ENCODE measurements around the gene KIAA2012.

Gene KIAA2012

DNA sequence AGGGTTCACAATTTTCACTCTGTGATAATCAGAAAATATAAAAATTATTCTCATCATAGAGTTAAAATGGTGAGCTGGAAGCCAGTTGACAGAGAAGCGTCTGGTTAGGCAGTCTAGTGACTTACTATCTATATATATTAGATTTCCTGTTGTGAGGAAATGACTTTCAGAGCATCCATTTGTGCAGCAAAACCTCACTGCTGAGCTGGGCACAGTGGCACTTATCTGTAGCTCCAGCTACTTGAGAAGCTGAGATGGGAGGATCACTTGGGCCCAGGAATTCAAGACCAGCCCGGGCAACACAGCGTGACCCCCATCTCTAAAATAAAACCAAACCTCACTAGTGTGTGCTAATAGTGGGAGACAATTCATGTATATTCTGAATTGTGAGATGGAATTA lies 7.2 kb upstream of the KIAA2012 start:
- TF ChIP-seq FOXM1 (IDR thresholded peaks at IDR 0.05; ENCODE audit: borderline replicate concordance, low read depth) (no peak), EGR1 (IDR thresholded peaks at IDR 0.05) (no peak), YY1 (IDR thresholded peaks at IDR 0.05; ENCODE audit: low read depth) (no peak), CREB1 (IDR thresholded peaks at IDR 0.05; ENCODE audit: low read depth) (no peak), ZBTB7A (IDR thresholded peaks at IDR 0.05; ENCODE audit: low read depth) (no peak), RAD21 (IDR thresholded peaks at IDR 0.05; ENCODE audit: low read depth) (no peak), CEBPB (IDR thresholded peaks at IDR 0.05) (no peak), NFIC (IDR thresholded peaks at IDR 0.05) (no peak), TCF12 (IDR thresholded peaks at IDR 0.05; ENCODE audit: low read depth) (no peak), TAF1 (IDR thresholded peaks at IDR 0.05; ENCODE audit: low read depth) (no peak), EP300 (IDR thresholded peaks at IDR 0.05; ENCODE audit: borderline replicate concordance) (no peak), TEAD4 (IDR thresholded peaks at IDR 0.05) (no peak)
- TF ChIP-seq, protein P1, sequence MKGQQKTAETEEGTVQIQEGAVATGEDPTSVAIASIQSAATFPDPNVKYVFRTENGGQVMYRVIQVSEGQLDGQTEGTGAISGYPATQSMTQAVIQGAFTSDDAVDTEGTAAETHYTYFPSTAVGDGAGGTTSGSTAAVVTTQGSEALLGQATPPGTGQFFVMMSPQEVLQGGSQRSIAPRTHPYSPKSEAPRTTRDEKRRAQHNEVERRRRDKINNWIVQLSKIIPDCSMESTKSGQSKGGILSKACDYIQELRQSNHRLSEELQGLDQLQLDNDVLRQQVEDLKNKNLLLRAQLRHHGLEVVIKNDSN (IDR thresholded peaks at IDR 0.05), result no peak
- TF ChIP-seq, protein P2, sequence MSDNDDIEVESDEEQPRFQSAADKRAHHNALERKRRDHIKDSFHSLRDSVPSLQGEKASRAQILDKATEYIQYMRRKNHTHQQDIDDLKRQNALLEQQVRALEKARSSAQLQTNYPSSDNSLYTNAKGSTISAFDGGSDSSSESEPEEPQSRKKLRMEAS (IDR thresholded peaks at IDR 0.05), result no peak
- TF ChIP-seq, protein P3, sequence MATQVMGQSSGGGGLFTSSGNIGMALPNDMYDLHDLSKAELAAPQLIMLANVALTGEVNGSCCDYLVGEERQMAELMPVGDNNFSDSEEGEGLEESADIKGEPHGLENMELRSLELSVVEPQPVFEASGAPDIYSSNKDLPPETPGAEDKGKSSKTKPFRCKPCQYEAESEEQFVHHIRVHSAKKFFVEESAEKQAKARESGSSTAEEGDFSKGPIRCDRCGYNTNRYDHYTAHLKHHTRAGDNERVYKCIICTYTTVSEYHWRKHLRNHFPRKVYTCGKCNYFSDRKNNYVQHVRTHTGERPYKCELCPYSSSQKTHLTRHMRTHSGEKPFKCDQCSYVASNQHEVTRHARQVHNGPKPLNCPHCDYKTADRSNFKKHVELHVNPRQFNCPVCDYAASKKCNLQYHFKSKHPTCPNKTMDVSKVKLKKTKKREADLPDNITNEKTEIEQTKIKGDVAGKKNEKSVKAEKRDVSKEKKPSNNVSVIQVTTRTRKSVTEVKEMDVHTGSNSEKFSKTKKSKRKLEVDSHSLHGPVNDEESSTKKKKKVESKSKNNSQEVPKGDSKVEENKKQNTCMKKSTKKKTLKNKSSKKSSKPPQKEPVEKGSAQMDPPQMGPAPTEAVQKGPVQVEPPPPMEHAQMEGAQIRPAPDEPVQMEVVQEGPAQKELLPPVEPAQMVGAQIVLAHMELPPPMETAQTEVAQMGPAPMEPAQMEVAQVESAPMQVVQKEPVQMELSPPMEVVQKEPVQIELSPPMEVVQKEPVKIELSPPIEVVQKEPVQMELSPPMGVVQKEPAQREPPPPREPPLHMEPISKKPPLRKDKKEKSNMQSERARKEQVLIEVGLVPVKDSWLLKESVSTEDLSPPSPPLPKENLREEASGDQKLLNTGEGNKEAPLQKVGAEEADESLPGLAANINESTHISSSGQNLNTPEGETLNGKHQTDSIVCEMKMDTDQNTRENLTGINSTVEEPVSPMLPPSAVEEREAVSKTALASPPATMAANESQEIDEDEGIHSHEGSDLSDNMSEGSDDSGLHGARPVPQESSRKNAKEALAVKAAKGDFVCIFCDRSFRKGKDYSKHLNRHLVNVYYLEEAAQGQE (IDR thresholded peaks at IDR 0.05; ENCODE audit: low read depth), result no peak

DNA sequence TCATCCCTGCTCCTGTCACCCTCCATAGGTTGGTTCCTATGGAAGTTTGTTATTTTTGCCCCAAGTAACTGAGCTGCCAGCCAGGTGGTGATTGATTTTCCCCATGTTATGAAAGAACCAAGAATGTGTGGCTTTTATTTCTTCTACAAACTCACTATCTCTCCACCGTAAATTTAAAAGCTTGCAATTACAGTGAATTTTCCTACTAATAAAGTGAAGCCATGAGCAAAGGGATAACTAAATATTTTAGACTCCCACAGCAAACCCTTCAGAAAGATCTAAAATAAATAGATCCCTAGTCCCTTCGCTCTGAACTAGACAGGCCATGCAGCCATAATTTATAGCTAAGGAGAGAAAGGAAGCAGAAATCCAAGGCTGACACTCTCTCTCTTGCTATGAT lies 6.2 kb upstream of the KIAA2012 start:
- no peak for TF ChIP-seq NFIC (IDR thresholded peaks at IDR 0.05)
- no peak for TF ChIP-seq YY1 (IDR thresholded peaks at IDR 0.05; ENCODE audit: low read depth)
- no peak for TF ChIP-seq RAD21 (IDR thresholded peaks at IDR 0.05; ENCODE audit: low read depth)
- no peak for TF ChIP-seq FOXM1 (IDR thresholded peaks at IDR 0.05; ENCODE audit: borderline replicate concordance, low read depth)
- TF ChIP-seq, protein P3 (IDR thresholded peaks at IDR 0.05; ENCODE audit: low read depth), result no peak
- TF ChIP-seq TEAD4 (IDR thresholded peaks at IDR 0.05), result no peak
- TF ChIP-seq TCF12 (IDR thresholded peaks at IDR 0.05; ENCODE audit: low read depth), result no peak
- no peak for TF ChIP-seq ZBTB7A (IDR thresholded peaks at IDR 0.05; ENCODE audit: low read depth)
- TF ChIP-seq, protein P2 (IDR thresholded peaks at IDR 0.05), result no peak
- no peak for TF ChIP-seq CEBPB (IDR thresholded peaks at IDR 0.05)
- no peak for TF ChIP-seq TAF1 (IDR thresholded peaks at IDR 0.05; ENCODE audit: low read depth)
- no peak for TF ChIP-seq CREB1 (IDR thresholded peaks at IDR 0.05; ENCODE audit: low read depth)
- no peak for TF ChIP-seq EP300 (IDR thresholded peaks at IDR 0.05; ENCODE audit: borderline replicate concordance)
- no peak for TF ChIP-seq EGR1 (IDR thresholded peaks at IDR 0.05)
- TF ChIP-seq, protein P1 (IDR thresholded peaks at IDR 0.05), result no peak

DNA sequence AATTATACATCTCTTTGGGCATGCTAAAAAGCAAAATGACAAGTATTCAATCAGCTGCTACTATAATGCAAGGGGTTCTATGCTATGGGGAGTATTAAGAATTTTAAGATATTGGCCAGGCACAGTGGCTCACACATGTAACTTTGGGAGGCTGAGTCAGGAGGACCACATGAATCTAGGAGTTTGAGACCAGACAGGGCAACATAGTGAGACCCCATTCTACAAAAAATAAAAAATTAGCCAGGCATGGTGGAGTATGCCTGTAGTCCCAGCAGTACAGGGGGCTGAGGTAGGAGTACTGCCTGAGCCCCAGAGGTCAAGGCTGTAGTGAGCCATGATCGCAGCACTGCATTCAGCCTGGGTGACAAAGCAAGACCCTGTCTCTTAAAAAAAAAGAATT lies 5.5 kb upstream of the KIAA2012 start:
- no peak for TF ChIP-seq FOXM1 (IDR thresholded peaks at IDR 0.05; ENCODE audit: borderline replicate concordance, low read depth)
- no peak for TF ChIP-seq CEBPB (IDR thresholded peaks at IDR 0.05)
- TF ChIP-seq, protein P2 (IDR thresholded peaks at IDR 0.05), result no peak
- no peak for TF ChIP-seq RAD21 (IDR thresholded peaks at IDR 0.05; ENCODE audit: low read depth)
- TF ChIP-seq TAF1 (IDR thresholded peaks at IDR 0.05; ENCODE audit: low read depth), result no peak
- TF ChIP-seq ZBTB7A (IDR thresholded peaks at IDR 0.05; ENCODE audit: low read depth), result no peak
- TF ChIP-seq, protein P3 (IDR thresholded peaks at IDR 0.05; ENCODE audit: low read depth), result no peak
- no peak for TF ChIP-seq EGR1 (IDR thresholded peaks at IDR 0.05)
- TF ChIP-seq TCF12 (IDR thresholded peaks at IDR 0.05; ENCODE audit: low read depth), result no peak
- TF ChIP-seq CREB1 (IDR thresholded peaks at IDR 0.05; ENCODE audit: low read depth), result no peak
- no peak for TF ChIP-seq NFIC (IDR thresholded peaks at IDR 0.05)
- TF ChIP-seq, protein P1 (IDR thresholded peaks at IDR 0.05), result no peak
- no peak for TF ChIP-seq YY1 (IDR thresholded peaks at IDR 0.05; ENCODE audit: low read depth)
- no peak for TF ChIP-seq EP300 (IDR thresholded peaks at IDR 0.05; ENCODE audit: borderline replicate concordance)
